ENCODE data around the gene SMIM45.
A peak's percentile ranks its signal among the peaks of the same experiment; 100 is the strongest.

SMIM45 gene

DNA sequence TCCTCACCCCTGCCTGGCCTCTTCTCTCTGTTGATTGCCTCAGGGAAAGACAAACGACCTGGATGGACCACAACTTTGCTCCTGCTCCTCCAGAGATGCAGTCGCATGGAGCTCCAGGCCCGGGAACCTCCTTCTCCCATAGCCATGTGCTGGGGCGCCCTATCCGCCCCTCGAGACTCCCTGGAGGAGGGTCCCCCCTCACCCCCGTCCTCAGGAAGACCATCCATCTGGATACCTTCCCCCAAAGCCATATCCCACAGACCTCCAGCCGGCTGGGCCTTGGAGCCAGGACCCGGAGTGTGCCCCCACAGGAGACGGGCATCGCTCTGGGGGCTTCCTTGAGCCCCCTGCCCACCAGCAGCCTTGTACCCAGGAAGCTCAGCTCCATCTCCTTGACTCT, 19.5 kb downstream of the SMIM45 start:
- H2BK5ac ChIP-seq (ENCODE audit: insufficient read length, low read length), result no peak overlapping the region
- peaks cover 0 to under 1% (median 0%) of the 10 kb centered on the region in 3 experiments; a peak in 2 of 7 replicates for H3K36me3 Mint-ChIP-seq (ENCODE audit: insufficient read depth in 1 of 3, low read depth in 3 of 3)
- no peak overlapping the region; the same call in 1 of the 2 replicates for H3K14ac ChIP-seq (ENCODE audit: insufficient read depth, low read length)
- no peak overlapping the region for H2AFZ ChIP-seq (ENCODE audit: low read length)
- no peak overlapping the region for H3K18ac ChIP-seq (ENCODE audit: insufficient read length, low read depth, low read length)
- no peak overlapping the region for H3K9ac ChIP-seq (ENCODE audit: extremely low read depth, insufficient read length, low read length)
- H3K56ac ChIP-seq (ENCODE audit: insufficient read length, low read depth, low read length), result no peak overlapping the region
- peaks cover 15% of the 10 kb centered on the region for H3K27me3 ChIP-seq (ENCODE audit: insufficient read depth, low read length)
- H4K20me1 ChIP-seq (ENCODE audit: control insufficient read depth, insufficient read depth, insufficient read length), result no peaks in the 10 kb centered on the region
- 0 out of 7 replicates have a peak overlapping the region, but pooled peaks of 1 of the 3 experiments have one; percentile 15 for H3K27ac Mint-ChIP-seq
- no peak overlapping the region for H3K23ac ChIP-seq (ENCODE audit: insufficient read length, low read depth, low read length)
- H3K9me3 ChIP-seq (ENCODE audit: control insufficient read depth, low read depth, low read length), result no peaks in the 10 kb centered on the region
- H3T11ph ChIP-seq (ENCODE audit: low read length), result no peak overlapping the region
- no peak overlapping the region for H4K91ac ChIP-seq (ENCODE audit: insufficient read length, low read depth, low read length)
- H3K4me1 ChIP-seq (ENCODE audit: insufficient read depth, low read length), result peaks cover 2% of the 10 kb centered on the region
- TF ChIP-seq, protein P1, sequence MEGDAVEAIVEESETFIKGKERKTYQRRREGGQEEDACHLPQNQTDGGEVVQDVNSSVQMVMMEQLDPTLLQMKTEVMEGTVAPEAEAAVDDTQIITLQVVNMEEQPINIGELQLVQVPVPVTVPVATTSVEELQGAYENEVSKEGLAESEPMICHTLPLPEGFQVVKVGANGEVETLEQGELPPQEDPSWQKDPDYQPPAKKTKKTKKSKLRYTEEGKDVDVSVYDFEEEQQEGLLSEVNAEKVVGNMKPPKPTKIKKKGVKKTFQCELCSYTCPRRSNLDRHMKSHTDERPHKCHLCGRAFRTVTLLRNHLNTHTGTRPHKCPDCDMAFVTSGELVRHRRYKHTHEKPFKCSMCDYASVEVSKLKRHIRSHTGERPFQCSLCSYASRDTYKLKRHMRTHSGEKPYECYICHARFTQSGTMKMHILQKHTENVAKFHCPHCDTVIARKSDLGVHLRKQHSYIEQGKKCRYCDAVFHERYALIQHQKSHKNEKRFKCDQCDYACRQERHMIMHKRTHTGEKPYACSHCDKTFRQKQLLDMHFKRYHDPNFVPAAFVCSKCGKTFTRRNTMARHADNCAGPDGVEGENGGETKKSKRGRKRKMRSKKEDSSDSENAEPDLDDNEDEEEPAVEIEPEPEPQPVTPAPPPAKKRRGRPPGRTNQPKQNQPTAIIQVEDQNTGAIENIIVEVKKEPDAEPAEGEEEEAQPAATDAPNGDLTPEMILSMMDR (conservative IDR thresholded peaks at IDR 0.05), result no peak
- H3K4ac ChIP-seq (ENCODE audit: low read depth, low read length), result no peak overlapping the region
- no peaks in the 10 kb centered on the region for H3K79me2 ChIP-seq (ENCODE audit: insufficient read depth, low read length)
- H4K5ac ChIP-seq (ENCODE audit: insufficient read length, low read depth, low read length), result no peak overlapping the region
- no peak overlapping the region for H3K27ac ChIP-seq (ENCODE audit: insufficient read length, low read depth, low read length)
- H3K4me2 ChIP-seq (ENCODE audit: insufficient read depth, insufficient read length, low read length), result no peak overlapping the region
- no CpG with 5 or more reads among the region's 11 CpGs for WGBS (ENCODE audit: extremely low coverage, insufficient read length, low lambda C conversion rate)
- peaks cover 0 to under 1% of the 10 kb centered on the region in 2 experiments; a peak in 3 of 5 replicates for H3K9me3 Mint-ChIP-seq
- no peak overlapping the region for H2AK5ac ChIP-seq (ENCODE audit: insufficient read length, low read length)
- H2BK20ac ChIP-seq (ENCODE audit: low read depth, low read length, poor library complexity, severe bottlenecking), result no peak overlapping the region
- H3K4me1 Mint-ChIP-seq, result peaks cover 28 to 32% of the 10 kb centered on the region in 2 experiments
- H3K27me3 Mint-ChIP-seq (ENCODE audit: low read depth), result peaks cover 65% of the 10 kb centered on the region
- peaks cover 4% of the 10 kb centered on the region for H3K23me2 ChIP-seq (ENCODE audit: insufficient read length, low read depth, low read length, poor library complexity, severe bottlenecking)
- H2BK120ac ChIP-seq (ENCODE audit: low read depth, low read length, poor library complexity, severe bottlenecking), result no peak overlapping the region
- H2BK15ac ChIP-seq (ENCODE audit: low read depth, low read length), result no peak overlapping the region
- no peaks in the 10 kb centered on the region for H3K79me1 ChIP-seq (ENCODE audit: insufficient read depth, low read depth, low read length, poor library complexity, severe bottlenecking)
- no peak overlapping the region for H3K4me3 Mint-ChIP-seq
- H2BK12ac ChIP-seq (ENCODE audit: insufficient read length, low read depth, low read length), result no peak overlapping the region
- no peak for DNase-seq
- H4K8ac ChIP-seq (replicated peaks; ENCODE audit: insufficient read length, low read depth, low read length), result no peak overlapping the region
